ENCODE results near the gene KIT.

KIT gene

DNA sequence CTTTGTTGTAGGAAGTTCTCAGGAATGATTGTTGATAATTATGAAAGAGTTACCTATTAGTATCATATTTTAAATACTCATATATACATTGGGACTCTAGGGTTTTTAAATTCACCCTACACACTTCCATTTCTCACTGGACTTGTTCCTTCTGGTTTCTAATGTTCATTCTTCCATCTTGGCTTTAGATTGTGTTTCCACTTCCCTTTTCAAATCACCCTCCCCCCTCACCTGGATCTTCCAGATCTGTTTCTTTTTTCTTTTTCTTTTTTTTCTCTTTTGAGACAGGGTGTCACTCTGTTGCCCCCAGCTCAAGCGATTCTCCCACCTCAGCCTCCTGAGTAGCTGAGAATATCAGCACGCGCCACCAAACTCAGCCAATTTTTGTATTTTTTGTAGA, 6.7 kb upstream of the KIT start:
- no peak for TF ChIP-seq CTCF (IDR thresholded peaks at IDR 0.05)
- no peak for DNase-seq (ENCODE audit: low spot score)

GRCh38 chr4:54654753-54655152, 3.0 kb upstream of the KIT start:
- no peak for DNase-seq (ENCODE audit: low spot score)
- no peak overlapping the region for H3K27ac ChIP-seq
- TF ChIP-seq CTCF (IDR thresholded peaks at IDR 0.05) = no peak
- H3K4me3 ChIP-seq = no peak overlapping the region

More for the DNA sequence above, 6.7 kb upstream of the KIT start:
- no peak overlapping the region for H3K4me3 ChIP-seq
- no peak overlapping the region for H3K27ac ChIP-seq

DNA sequence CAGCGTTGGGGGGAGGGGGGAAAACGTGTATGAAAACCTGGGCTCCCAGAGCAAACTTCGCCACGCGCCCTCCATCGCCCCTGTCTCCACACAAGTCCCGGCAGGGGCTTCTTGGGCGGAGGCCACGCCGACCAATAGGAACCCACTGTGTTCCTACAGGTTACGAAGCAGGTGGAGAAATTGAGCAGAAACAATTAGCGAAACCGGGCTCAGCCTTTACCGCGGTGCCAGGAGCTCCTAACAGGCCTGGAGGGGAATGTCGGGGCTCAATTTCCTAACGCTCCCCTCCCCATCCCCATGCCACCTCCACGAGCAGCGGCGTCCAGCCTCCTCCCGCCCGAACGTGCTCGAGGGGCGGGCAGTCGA, 589 bp upstream of the KIT start:
- Histone ChIP-seq H3K27ac (no peak overlapping the region), H3K4me3 (peak overlapping the region; percentile 71)
- no peak for DNase-seq (ENCODE audit: low spot score)

GRCh38 chr4:54658252-54659093, 716 bp downstream of the KIT start:
- no peak for DNase-seq (ENCODE audit: low spot score)
- H3K27ac ChIP-seq = no peak overlapping the region
- no peak for TF ChIP-seq CTCF (IDR thresholded peaks at IDR 0.05)
- peak overlapping the region; percentile 71 for H3K4me3 ChIP-seq

More for the DNA sequence above, 589 bp upstream of the KIT start:
- TF ChIP-seq CTCF (IDR thresholded peaks at IDR 0.05) = no peak

DNA sequence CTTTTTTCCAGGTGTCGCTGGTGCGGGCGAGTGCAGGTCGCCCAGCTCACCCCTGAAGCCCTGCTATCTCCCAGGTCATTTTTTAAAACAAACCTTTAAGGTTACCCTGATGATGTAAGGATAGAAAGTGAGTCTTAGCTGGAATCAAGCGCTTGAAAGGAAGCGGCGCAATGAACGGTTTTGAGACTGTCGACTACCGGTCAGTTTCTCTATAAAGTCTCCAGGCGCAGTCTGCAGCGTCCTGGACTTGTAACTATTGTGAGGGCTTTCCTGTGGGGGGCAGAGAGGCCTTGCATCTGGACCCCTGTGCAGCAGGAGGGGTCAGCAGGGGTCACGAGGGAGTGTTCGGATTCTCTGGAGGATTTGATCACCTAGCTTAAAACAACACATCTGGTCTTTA, 1.6 kb downstream of the KIT start:
- no peak for TF ChIP-seq CTCF (IDR thresholded peaks at IDR 0.05)
- DNase-seq (ENCODE audit: low spot score) = no peak
- Histone ChIP-seq H3K27ac (no peak overlapping the region), H3K4me3 (peak overlapping the region; percentile 71)

GRCh38 chr4:54659749-54660535, 2.2 kb downstream of the KIT start:
- Histone ChIP-seq H3K27ac (no peak overlapping the region), H3K4me3 (peak overlapping the region; percentile 71)
- TF ChIP-seq CTCF (IDR thresholded peaks at IDR 0.05) = no peak
- no peak for DNase-seq (ENCODE audit: low spot score)
